PC-3 (cell line): Measurements from ENCODE around the gene LGALSL.

Experiments
- CTCF ChIP-seq: fragments of 300-600 bp; sonication (generic); conservative IDR thresholded peaks from 2 replicates; pipeline ENCODE4 v1.5.1; 2017; ENCODE audit warnings: antibody characterized with exemption, low read depth, mild to moderate bottlenecking, low read length
- EZH2 ChIP-seq: fragments of 300-600 bp; sonication (generic); IDR thresholded peaks from one replicate; pipeline ENCODE4 v1.6.1; 2017; ENCODE audit warnings: antibody characterized with exemption, mild to moderate bottlenecking, low read length; ENCODE audit not compliant: unreplicated experiment
- EZH2phosphoT487 ChIP-seq: fragments of 300-600 bp; sonication (generic); IDR thresholded peaks from 2 replicates; pipeline ENCODE4 v1.6.1; 2018; ENCODE audit warnings: mild to moderate bottlenecking, antibody characterized with exemption, low read length, borderline replicate concordance

GRCh38 chr2:64414736-64415435, 39.1 kb upstream of the LGALSL start:
- TF ChIP-seq CTCF, result no peak
- TF ChIP-seq EZH2, result no peak
- TF ChIP-seq EZH2phosphoT487, result no peak
